Amniotic epithelial cell (primary cell): Measurements from ENCODE around the gene MTARC2.
"Not testable (repeated sequence)": the region's sequence is repeated elsewhere in the genome, so short reads cannot be mapped to it uniquely, and the experiment has no call there.

ENCODE experiments used
- DNase-seq: peaks from one replicate; pipeline ENCODE4 v3.0.0-alpha.2; 2010; ENCODE audit warnings: low read depth

Gene MTARC2

DNA sequence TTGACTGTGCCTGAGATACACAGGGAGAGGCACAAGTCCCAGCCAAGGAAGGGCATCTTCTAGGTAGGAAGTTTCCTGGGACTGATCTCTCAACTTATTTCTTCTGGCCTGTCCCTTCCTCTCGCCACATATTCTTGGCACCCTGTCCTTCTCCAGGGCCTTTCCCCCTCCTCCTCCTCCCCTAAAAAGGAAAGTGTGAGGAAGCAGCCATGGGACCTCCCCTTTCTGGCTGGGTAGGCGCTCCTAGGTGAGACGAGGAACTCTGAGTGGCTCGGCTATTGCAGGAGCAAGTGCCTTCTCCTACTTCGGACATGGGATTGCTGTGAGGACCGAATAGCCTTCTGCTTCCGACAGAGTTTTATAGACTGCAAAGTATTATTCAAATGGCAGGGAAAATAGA lies 15.5 kb upstream of the MTARC2 start:
- DNase-seq = no peak

DNA sequence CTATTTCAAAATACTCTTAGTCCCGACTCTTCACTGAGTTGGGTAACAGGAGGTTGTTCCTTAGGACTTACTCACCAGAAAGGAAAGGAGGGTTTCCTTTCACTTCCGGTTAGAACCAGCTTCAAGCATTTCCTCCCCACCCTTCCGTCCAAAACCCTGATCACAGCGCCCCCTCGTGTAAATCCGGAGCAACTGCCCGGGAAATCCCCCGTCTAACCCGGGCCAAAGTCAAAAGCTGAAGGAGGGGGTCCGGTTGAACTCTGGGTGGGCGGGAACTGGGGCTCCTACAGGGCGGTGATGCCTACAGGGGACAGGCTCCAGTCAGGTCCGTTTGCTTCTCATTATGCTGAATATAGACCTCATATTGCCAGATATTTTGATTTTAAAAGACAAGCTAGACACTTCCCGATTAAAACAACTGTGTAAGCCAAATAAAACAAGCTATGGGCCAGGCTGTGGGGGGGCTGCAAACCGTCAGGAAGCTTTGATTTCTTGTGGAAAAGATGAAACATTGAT lies 15.0 kb upstream of the MTARC2 start:
- peak; percentile 95 for DNase-seq

DNA sequence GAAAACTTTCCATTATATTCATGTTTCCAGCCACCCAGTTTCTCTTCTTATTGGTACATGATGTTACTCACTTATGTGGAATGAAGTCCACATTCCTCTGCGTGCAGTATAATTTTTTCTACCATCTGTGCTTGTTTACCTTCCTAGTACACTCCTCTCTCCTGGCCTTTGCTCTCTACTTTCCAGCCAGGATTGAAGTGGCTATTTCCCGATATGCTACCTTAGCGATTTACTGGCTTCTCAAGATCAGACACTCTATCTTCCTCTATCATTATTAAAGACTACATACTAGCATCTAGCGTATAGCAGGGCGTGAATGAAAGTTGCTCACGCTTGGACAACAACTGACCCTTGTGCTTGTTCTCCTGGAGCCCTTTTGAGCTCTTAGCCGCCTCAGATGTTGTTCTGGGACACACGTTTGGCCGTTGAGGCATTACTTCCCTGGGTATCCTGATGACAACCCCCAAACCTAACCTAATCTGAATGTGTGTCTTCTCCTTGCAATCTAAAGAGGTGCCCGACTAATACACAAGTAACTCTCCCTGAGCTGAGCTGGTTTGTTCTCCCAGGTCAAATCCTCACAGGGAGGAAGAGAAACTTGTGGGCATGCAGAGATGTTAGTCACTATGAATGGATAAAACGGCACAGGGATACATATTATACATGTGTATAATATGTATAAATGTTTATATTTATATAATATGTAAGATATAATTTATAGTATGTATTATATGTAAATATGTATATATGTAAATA lies 13.4 kb upstream of the MTARC2 start:
- DNase-seq = peak; percentile 85

DNA sequence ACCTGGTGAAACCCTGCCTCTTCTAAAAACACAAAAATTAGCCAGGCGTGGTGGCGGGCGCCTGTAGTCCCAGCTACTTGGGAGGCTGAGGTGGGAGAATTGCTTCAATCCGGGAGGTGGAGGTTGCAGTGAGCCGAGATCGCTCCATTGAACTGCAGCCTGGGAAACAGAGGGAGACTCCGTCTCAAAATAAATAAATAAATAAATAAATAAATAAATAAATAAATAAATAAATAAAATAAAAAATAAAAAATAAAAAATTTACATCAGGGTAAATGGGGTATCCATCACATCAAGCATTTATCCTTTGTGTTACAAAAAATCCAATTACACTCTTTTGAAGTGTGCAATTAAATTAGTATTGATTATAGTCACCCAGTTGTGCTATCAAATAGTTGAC lies 11.8 kb upstream of the MTARC2 start:
- DNase-seq = not testable (repeated sequence)

DNA sequence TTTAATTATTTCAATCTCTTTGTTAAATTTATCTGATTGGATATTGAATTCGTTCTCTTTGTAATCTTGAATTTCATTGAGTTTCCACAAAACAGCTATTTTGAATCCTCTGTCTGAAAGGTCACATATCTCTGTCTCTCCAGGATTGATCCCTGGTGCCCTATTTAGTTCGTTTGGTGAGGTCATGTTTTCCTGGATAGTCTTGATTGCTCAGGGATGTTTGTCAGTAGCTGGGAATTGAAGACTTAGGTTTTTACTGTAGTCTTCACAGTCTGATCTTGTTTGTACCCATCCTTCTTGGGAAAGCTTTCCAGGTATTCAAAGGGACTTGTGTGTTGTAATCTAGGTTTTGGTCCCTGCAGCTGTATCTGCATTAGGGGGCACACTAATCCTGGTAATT lies 6.8 kb upstream of the MTARC2 start:
- no peak for DNase-seq

DNA sequence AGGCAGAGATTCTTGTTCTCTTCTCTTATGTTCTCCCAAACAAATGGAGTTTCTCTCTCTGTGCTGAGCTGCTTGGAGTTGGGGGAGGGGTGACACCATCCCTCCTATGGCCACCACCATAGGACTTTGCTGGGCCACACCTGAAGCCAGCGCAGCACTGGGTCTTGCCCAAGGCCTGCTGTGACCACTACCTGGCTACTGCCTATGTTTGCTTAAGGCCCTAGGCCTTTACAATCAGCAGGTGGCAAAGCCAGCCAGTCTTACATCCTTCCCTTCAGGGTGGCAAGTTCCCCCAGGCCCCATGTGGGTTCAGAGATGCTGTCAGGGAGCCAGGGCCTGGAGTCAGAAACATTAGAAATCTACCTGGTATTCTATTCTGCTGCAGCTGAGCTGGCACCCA lies 6.3 kb upstream of the MTARC2 start:
- no peak for DNase-seq

DNA sequence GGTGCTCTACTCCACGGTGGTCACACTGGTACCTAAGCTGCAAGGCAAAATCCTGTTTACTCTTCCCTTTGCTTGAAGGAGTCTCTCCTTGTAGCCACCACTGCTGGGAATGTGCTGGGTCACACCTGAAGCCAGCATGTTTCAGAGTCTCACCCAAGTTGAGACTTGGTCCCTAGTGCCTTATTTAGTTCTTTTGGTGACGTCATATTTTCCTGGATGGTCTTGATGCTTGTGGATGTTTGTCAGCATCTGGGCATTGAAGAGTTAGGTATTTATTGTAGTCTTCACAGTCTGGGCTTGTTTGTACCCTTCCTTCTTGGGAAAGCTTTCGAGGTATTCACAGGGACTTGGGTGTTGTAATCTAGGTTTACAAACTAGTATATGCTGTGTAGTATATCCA lies 5.6 kb upstream of the MTARC2 start:
- DNase-seq = no peak

DNA sequence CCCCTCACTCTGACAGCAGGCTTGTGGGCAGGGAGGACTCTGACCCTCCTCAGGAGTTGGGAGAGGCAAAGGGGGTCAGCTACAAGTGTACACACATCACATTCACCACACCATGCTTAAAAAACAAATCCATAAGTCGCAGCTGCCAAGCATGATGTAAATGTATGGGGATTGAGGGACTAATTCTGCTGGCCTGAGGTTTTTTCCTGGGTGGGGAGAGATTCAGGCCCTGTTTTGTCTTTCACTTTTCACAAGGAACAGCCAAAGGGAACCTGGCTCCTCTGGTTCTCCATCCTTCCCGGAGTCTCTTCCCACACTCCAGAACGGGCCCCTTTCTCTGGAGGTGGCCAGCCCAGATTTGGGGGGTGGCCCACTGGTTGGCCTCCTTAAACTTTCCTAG lies 1.3 kb upstream of the MTARC2 start:
- DNase-seq = no peak

DNA sequence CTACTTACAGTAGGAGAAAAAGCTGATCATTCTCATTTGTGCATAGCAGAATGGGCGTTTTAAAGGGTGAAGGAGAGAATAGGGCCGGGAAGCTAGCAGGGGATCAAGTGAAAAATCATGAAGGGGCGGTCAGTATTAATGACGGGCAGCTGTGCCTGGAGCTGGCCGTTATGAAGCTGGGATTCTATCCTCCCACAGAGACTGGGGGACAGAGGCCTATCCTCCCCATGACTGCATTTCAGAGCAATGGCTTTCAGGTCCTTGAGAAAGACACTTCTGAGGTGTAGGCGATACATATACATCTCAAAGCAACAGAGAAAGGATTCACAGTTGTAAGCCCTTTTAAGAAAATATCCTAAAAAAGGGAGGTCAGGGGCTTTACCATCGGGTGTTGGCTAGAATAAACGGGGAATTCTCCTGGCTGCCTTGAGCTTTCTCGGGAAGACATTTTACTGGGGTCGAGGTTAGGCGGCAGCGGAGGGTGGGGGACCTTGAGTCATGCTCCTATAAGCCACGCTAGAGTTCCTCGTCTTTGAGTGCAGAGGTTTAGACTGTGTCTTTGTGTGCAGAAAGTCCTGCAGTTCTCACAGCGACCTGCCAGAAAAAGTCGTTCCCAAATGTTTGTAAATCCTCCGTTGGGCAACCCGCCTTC lies 559 bp upstream of the MTARC2 start:
- no peak for DNase-seq

DNA sequence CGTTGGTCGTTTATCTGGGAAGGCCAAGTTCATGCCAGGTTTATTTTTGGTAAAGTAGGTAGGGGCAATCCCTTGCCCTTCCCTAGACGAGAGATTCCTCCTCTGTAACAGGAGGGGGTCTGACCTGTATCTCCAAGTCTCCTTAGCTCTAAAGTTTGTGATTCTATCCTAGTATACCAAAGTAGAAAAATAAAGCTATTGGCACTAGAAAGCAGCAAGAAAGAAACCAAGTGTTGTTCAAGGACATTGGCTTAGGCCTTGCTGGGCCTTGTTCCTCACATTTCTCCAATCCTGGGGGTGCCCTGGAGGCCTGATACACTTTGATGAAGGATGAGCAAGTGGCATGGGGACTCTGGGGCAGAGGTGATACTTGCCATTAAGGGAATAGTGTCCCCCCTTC lies 814 bp downstream of the MTARC2 start:
- DNase-seq = no peak

DNA sequence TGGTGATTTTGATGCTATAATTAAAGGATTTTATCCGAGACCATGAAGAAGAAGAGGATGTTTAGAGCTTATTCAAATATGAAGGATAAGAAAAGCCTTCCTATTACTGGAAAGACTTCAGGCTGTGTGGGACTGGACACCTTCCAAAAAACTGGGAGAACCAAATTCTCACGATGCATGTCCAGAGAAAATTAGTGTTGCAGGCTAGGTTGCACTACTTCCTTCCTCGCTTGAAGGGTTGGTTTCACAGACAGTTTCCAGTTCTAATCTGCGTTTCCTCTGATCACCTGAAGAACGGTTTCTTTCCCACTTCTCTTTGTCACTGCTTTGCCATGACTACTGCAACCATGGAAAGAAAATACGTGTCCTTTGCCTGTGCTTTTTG lies 2.0 kb downstream of the MTARC2 start:
- no peak for DNase-seq

DNA sequence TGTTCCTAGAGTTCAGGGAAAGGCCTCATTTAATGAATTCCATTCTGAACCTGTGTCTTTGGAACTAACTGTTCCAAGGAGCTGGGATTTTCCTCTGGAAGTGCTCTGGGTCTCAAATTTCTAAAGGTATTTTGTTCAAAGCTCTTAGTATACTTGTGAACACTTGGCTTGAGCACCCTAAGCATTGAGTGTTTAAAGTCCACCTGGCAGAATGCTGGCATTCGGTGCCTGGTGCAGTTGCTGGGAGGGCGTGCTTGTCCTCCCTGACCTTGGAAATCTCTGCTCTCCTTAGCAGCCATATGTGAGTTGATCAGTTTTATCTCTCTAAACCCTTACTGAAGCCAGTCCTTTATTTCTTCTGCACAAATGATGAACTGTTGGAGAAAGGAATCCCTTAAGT lies 3.0 kb downstream of the MTARC2 start:
- no peak for DNase-seq

DNA sequence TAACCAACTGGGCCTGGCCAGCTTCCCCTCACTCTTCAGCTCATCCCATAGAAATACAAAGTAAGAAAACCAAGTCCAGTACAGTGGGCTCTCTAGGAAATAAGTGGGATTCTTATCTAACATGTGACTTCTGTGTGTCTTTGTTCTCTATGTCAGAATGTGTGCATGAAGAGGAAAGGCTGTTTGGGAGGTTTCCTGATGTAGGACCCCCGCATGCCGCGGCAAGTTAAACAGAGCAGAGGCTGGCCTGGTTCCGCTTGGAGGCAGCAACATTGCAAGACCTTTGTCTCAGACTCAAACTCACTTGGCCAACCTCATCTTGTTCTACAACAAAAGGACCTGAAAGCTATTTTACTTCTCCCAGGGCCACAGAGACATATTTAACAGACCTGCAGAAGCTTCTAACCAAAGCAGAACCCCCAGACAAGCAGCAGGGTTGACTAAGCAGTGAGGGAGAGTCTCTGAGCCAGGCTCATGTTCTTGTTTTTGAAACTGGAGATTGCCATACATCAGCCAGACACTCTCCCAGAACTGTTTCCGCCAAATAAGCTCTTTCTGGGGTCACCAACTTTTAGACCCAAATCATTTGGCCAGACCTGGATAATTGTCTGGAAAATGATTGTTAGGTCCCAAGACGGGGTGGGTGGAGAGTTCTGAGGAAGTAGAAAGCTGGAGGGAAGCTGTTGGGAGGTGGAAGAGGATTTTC lies 6.2 kb downstream of the MTARC2 start:
- DNase-seq = no peak

DNA sequence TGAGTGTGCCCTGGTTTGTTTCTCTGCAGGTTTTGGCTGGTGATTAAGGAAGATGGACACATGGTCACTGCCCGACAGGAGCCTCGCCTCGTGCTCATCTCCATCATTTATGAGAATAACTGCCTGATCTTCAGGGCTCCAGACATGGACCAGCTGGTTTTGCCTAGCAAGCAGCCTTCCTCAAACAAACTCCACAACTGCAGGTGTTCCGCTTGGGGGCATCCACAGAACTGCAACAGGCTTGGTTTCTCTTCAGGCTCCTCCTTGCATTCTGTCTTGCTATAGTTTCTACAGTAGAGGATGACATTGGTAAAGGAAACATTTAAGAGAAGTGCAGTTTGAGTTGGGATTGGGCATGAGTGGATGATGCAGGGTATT lies 6.8 kb downstream of the MTARC2 start:
- DNase-seq = no peak

DNA sequence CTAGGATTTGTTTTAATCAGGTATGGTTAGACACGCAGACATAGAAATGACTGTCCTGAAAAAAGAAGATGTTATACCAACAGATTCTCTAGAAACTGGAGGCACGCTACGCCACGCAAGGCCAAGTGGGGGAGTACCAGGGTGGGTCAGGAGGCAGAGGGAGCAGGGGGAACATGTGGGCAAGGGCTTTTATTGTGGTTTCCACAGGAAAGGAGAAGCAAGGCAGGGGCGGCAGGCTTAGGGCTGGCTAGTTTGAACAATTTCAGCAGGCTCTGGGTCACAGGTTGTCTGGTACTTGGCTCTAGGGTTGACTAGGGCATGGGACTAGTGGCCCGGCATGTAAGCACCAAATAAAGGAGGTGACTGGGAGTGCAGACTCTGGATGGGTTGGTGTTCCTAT lies 7.2 kb downstream of the MTARC2 start:
- DNase-seq = no peak

DNA sequence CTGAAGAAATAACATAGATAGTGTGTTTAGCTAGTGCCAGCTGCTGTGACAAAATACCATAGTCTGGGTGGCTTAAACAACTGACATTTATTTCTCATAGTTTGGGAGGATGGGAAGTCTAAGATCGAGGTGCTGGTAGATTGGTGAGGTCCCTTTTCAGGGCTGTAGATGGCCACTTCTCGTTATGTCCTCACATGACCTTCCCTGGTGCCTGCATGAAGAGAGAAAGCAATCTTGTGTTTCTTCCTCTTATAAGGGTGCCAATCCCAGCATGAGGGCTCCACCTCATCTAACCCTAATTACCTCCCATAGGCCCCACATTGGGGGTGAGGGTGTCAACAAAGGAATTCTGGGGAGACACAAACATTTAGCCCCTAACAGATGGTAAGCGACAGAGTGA lies 9.3 kb downstream of the MTARC2 start:
- DNase-seq = no peak

DNA sequence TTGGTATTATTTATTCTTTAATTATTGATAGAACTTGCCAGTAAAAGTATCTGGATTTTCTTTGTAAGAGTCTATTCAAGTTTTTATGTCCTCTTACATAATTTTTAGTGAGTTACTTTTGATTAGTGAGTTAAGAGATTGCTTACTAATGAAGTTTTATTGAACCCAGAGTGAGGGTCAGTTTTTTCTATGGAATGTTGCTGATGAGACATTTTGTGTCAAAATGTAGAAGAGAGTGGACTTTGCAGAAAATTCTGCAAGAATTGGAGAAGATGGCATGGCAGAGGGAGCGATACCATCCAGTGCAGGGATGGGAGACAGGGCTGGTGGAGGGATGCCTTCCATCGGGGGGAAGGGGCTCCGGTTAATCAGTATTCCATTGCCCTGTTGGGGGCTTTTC lies 11.0 kb downstream of the MTARC2 start:
- DNase-seq = no peak

DNA sequence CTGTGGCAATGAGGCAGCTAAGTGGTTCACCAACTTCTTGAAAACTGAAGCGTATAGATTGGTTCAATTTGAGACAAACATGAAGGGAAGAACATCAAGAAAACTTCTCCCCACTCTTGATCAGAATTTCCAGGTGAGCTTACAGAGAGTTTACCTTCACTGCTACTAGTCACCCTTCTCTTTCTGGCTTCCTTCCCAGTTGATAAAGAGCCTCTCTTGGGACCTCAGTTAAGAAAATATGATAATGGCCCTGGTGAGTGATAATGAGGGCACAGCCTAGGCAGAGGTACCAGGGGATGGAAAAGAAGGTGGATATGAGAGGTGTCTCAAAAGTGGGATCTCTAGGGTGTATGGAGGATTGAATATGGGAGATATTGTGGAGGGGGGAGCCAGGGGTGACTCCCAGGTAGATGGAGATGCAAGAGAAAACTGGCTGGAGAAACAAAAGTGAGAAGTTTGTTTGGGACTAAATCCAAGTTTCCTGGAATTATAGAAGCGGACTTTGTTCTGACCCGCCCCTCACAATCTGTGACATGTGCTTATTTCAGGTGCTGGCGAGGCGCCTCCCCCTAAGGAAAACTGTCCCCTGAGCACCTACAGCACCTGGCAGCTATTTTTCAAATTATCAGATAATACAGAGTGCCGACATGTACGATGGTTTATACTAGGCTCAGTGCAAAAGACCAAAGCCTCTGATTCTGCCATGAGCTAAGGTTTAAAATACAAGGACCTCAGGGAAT lies 13.7 kb downstream of the MTARC2 start:
- DNase-seq = no peak

DNA sequence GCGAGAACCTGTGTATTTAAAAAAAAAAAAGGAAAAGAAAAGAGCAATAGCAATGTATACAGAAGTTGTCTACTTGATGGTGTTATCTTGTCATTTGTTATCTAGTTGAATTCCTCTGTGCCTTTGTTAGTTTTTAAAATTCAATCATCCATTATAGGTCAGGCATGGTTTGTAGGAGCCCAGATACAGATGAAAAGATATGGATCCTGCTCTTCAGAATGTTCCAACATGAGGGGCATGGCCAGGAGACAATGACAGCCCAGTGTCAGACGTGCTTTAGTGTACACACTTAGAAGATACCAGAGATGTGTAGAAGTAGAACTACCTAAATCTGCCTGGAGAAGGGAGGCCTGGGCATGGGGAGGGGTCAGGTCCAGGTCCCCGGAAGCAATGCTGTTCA lies 16.6 kb downstream of the MTARC2 start:
- no peak for DNase-seq

DNA sequence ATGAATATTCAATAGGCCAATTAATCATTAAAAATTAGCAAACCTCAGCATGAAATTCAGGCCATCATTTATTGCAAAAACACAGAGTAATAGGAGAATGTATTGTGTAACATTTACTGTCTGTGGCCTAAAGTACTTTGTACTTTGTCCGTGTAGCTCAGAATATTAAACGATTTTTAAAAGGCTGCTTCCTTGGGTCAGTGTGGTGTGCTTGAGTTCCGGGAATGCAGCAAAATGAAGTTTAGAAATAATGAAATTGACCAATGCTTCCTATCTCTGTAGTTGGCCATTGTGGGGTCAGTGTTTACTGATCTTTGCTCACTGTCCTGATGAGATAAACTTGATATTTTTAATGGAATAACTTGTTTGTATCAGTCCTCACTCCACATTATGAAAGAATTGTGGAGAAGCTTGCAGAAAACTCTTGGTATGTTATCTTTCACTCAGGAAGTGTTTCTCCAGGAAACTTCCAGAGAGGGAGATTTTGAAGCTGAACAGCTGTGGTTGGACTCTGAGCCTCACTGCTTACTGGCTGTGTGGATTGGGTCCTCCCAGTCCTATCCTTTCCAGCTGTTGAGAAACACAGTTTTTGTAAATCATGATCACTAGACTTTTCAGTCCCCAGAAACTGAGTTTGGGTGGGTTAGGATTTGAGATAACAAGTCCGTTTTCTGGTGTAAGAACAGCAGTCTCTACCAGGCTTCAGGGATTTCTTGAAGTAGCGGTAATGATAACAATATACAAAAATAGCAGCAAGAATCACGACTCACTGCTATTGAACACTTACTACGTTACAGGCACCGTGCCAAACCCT lies 19.4 kb downstream of the MTARC2 start:
- peak; percentile 80 for DNase-seq

DNA sequence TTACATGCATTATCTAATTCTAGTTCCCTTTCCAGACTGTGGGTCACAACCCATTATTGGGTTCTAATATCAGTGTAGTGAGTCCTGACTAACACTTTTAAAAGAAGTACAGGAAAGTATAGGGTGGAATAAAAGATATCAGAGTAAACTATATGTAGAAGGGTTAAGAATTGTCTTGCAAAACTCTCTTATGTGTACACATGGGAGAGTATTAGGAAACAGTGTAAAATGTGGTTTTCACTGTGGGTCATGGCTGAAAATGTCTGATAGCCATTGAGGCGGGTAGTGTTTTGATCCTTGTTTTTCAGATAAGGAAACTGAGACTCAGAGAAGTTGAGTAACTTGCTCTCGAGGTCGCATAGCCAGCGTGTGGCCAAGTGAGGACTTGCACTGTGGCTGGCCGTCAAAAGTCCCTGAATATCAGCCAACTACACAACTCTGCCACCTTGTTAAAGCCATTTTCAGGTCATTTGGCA lies 20.0 kb downstream of the MTARC2 start:
- peak; percentile 75 for DNase-seq

DNA sequence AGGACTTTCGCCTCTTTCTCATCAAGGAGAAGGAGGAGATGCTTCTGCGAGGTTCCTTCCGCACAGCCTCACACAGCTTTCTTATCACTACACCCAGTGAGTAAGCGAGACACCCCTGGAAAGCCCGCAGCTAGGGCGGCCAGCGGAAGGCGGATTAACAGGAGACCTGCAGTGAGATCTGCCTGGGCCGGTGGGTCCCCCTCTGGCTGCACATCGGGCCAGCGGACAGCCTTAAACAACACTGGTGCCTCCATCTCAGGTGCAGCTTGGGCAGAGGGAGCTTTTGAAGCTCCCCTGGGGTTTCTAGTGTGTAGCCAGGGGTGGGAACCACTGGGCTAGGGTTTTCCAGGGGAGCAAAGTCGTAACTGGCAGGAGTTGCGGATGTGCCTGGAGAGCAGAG lies 21.1 kb downstream of the MTARC2 start:
- DNase-seq = peak; percentile 31
